CD4-positive, alpha-beta T cell treated with Interleukin-17A for 4 hours (primary cell): Measurements from ENCODE around the gene HOXC6.

Source experiments
- DNase-seq: peaks from one replicate; pipeline ENCODE4 v3.0.0-alpha.2; 2020; ENCODE audit warnings: mixed read lengths

The HOXC6 gene

GRCh38 chr12:54028314-54029201 lies at the start of gene HOXC6:
Gene HOXC6, plus strand, starts transcription at chr12:54028440. Its CDS starts 82 bp downstream, at chr12:54028522.
- DNase-seq = no peak

- no peak for DNase-seq
These were observed 49.5 kb upstream of the HOXC6 start for GRCh38 chr12:53978477-53979356.

- no peak for DNase-seq
These were observed 48.0 kb upstream of the HOXC6 start for GRCh38 chr12:53980104-53980801.

GRCh38 chr12:53980802-53981496 lies 47.3 kb upstream of the HOXC6 start:
- DNase-seq = no peak

GRCh38 chr12:53981634-53982565 lies 46.3 kb upstream of the HOXC6 start:
- DNase-seq = no peak

GRCh38 chr12:53982648-53983567 lies 45.3 kb upstream of the HOXC6 start:
- no peak for DNase-seq

GRCh38 chr12:53983568-53983949 lies 44.7 kb upstream of the HOXC6 start:
- no peak for DNase-seq

- no peak for DNase-seq
These were observed 44.2 kb upstream of the HOXC6 start for GRCh38 chr12:53983950-53984572.

- DNase-seq = peak; percentile 84
These were observed 43.1 kb upstream of the HOXC6 start, which contains the start of gene HOXC10 for GRCh38 chr12:53984901-53985691. Gene HOXC10, plus strand, starts transcription at chr12:53985146. Its CDS starts 114 bp downstream, at chr12:53985260.

- DNase-seq = no peak
These were observed 42.6 kb upstream of the HOXC6 start for GRCh38 chr12:53985692-53985993.

- DNase-seq = peak; percentile 22
These were observed 42.1 kb upstream of the HOXC6 start for GRCh38 chr12:53985994-53986685.

GRCh38 chr12:53986686-53987483 lies 41.4 kb upstream of the HOXC6 start:
- no peak for DNase-seq

GRCh38 chr12:53987787-53988230 lies 40.4 kb upstream of the HOXC6 start:
- no peak for DNase-seq

GRCh38 chr12:53988541-53989226 lies 39.6 kb upstream of the HOXC6 start:
- DNase-seq = no peak

- DNase-seq = peak; percentile 36
These were observed 38.8 kb upstream of the HOXC6 start for GRCh38 chr12:53989227-53990113.
